Activated CD4-positive, alpha-beta T cell treated with anti-CD3 and anti-CD28 coated beads, Interleukin-2, amount 10 ng/mL, durations not matched to agents 7 days and 5 days (primary cell): ENCODE measurements around the gene PARD3. TPM values are rescaled to one million over a fixed set of nuclear protein-coding genes. Genes with fewer than 3 reads are reported as not detected.
"Not testable (repeated sequence)": the region's sequence is repeated elsewhere in the genome, so short reads cannot be mapped to it uniquely, and the experiment has no call there.

Experiments used
- CTCF ChIA-PET: fragments of 350-600 bp; sonication (Branson Sonifier 250); formaldehyde crosslinking; loops from one replicate; lab custom pipeline; 2021; ENCODE audit warnings: antibody characterized with exemption; lab: Charles Lee
- POLR2A ChIA-PET: fragments of 350-600 bp; sonication (Branson Sonifier 250); formaldehyde crosslinking; loops from one replicate; lab custom pipeline; 2021; ENCODE audit warnings: antibody characterized with exemption; lab: Charles Lee
- DNase-seq: peaks from one replicate; pipeline ENCODE4 v3.0.0-alpha.2; 2020
- H3K27ac Mint-ChIP-seq: one replicate; pipeline ENCODE4 v1.8.0; 2021; ENCODE audit warnings: mild to moderate bottlenecking, moderate library complexity, mixed read lengths
- H3K27me3 Mint-ChIP-seq: one replicate; pipeline ENCODE4 v1.8.0; 2021; ENCODE audit warnings: mixed read lengths
- H3K36me3 Mint-ChIP-seq: one replicate; pipeline ENCODE4 v1.8.0; 2021; ENCODE audit warnings: low read depth, mixed read lengths
- H3K4me1 Mint-ChIP-seq: one replicate; pipeline ENCODE4 v1.8.0; 2021; ENCODE audit warnings: mixed read lengths
- H3K4me3 Mint-ChIP-seq: one replicate; pipeline ENCODE4 v1.8.0; 2021; ENCODE audit warnings: mild to moderate bottlenecking, moderate library complexity, mixed read lengths
- H3K9me3 Mint-ChIP-seq: one replicate; pipeline ENCODE4 v1.8.0; 2021; ENCODE audit warnings: mixed read lengths
- total RNA-seq, 2 experiments: library from RNA; stranded (reverse); gene quantifications; one replicate each; pipeline ENCODE4 v1.2.3, GENCODE V29; 2021

PARD3 gene
- total RNA-seq, 2 experiments from 2014 or later, result 1.0 to 1.2 TPM

- H3K36me3 Mint-ChIP-seq, H3K9me3 Mint-ChIP-seq, DNase-seq, H3K27me3 Mint-ChIP-seq, H3K4me1 Mint-ChIP-seq, POLR2A ChIA-PET, H3K27ac Mint-ChIP-seq, H3K4me3 Mint-ChIP-seq, CTCF ChIA-PET: not testable (repeated sequence)
These were observed 170.3 kb downstream of the PARD3 start for GRCh38 chr10:34644815-34645214.

- ChIA-PET CTCF (no interaction called here), POLR2A (no interaction called here)
- no peak for DNase-seq
- no peaks in the 10 kb centered on the region for H3K4me1 Mint-ChIP-seq
- no peaks in the 10 kb centered on the region for H3K27me3 Mint-ChIP-seq
- H3K36me3 Mint-ChIP-seq, result no peaks in the 10 kb centered on the region
- H3K27ac Mint-ChIP-seq, result no peak overlapping the region
- no peaks in the 10 kb centered on the region for H3K9me3 Mint-ChIP-seq
- H3K4me3 Mint-ChIP-seq, result no peak overlapping the region
These were observed 170.9 kb downstream of the PARD3 start for GRCh38 chr10:34644224-34644623.

GRCh38 chr10:34643620-34644019, 171.5 kb downstream of the PARD3 start:
- Mint-ChIP-seq H3K27ac (no peak overlapping the region), H3K4me1 (no peaks in the 10 kb centered on the region), H3K36me3 (no peaks in the 10 kb centered on the region), H3K9me3 (no peaks in the 10 kb centered on the region), H3K4me3 (no peak overlapping the region), H3K27me3 (no peaks in the 10 kb centered on the region)
- CTCF ChIA-PET, result no interaction called here
- no peak for DNase-seq
- POLR2A ChIA-PET, result no interaction called here

GRCh38 chr10:34641913-34642558, 173.1 kb downstream of the PARD3 start:
- DNase-seq, result no peak
- Mint-ChIP-seq H3K9me3 (no peaks in the 10 kb centered on the region), H3K27me3 (no peaks in the 10 kb centered on the region), H3K36me3 (no peaks in the 10 kb centered on the region), H3K4me1 (peaks cover 4% of the 10 kb centered on the region), H3K4me3 (no peak overlapping the region), H3K27ac (no peak overlapping the region)
- ChIA-PET CTCF (no interaction called here), POLR2A (no interaction called here)

GRCh38 chr10:34641147-34641912, 173.8 kb downstream of the PARD3 start:
- Mint-ChIP-seq H3K27me3 (no peaks in the 10 kb centered on the region), H3K4me1 (peaks cover 4% of the 10 kb centered on the region), H3K27ac (no peak overlapping the region), H3K9me3 (no peaks in the 10 kb centered on the region), H3K4me3 (no peak overlapping the region), H3K36me3 (no peaks in the 10 kb centered on the region)
- ChIA-PET POLR2A (no interaction called here), CTCF (no interaction called here)
- DNase-seq, result no peak

GRCh38 chr10:34638406-34639054, 176.6 kb downstream of the PARD3 start:
- Mint-ChIP-seq H3K9me3 (no peaks in the 10 kb centered on the region), H3K27me3 (no peaks in the 10 kb centered on the region), H3K4me1 (peaks cover 4% of the 10 kb centered on the region), H3K4me3 (no peak overlapping the region), H3K36me3 (no peaks in the 10 kb centered on the region), H3K27ac (no peak overlapping the region)
- ChIA-PET POLR2A (no interaction called here), CTCF (interaction anchor here (0.6 to 1.6 kb wide), 6 partner anchors 9 to 1446 kb away, joined by 3 to 7 read pairs (median 3); no protein-coding TSS in a partner anchor)
- peak; percentile 76 for DNase-seq

- Mint-ChIP-seq H3K27ac (no peak overlapping the region), H3K27me3 (no peaks in the 10 kb centered on the region), H3K9me3 (no peaks in the 10 kb centered on the region), H3K4me1 (peaks cover 4% of the 10 kb centered on the region), H3K36me3 (no peaks in the 10 kb centered on the region), H3K4me3 (no peak overlapping the region)
- ChIA-PET POLR2A (interaction anchor here (0.6 kb wide), 1 partner anchor 521 kb away, joined by 3 read pairs; no protein-coding TSS in a partner anchor), CTCF (interaction anchor here (1.0 to 1.5 kb wide), 2 partner anchors 11 to 1307 kb away, joined by 3 to 7 read pairs; no protein-coding TSS in a partner anchor)
- DNase-seq, result peak; percentile 66
These were observed 177.6 kb downstream of the PARD3 start for GRCh38 chr10:34637418-34637911.

GRCh38 chr10:34635111-34635510, 180.0 kb downstream of the PARD3 start:
- no peaks in the 10 kb centered on the region for H3K9me3 Mint-ChIP-seq
- POLR2A ChIA-PET, result no interaction called here
- DNase-seq, result no peak
- H3K4me3 Mint-ChIP-seq, result no peak overlapping the region
- H3K27ac Mint-ChIP-seq, result no peak overlapping the region
- no peaks in the 10 kb centered on the region for H3K27me3 Mint-ChIP-seq
- CTCF ChIA-PET, result no interaction called here
- H3K4me1 Mint-ChIP-seq, result peaks cover 4% of the 10 kb centered on the region
- H3K36me3 Mint-ChIP-seq, result no peaks in the 10 kb centered on the region

GRCh38 chr10:34633374-34633773, 181.7 kb downstream of the PARD3 start:
- DNase-seq, result no peak
- Mint-ChIP-seq H3K9me3 (no peaks in the 10 kb centered on the region), H3K27me3 (no peaks in the 10 kb centered on the region), H3K27ac (no peak overlapping the region), H3K4me1 (peaks cover 3% of the 10 kb centered on the region), H3K36me3 (no peaks in the 10 kb centered on the region), H3K4me3 (no peak overlapping the region)
- ChIA-PET CTCF (interaction anchor here (1.0 kb wide), 1 partner anchor 21 kb away, joined by 3 read pairs; no protein-coding TSS in a partner anchor), POLR2A (no interaction called here)

- Mint-ChIP-seq H3K4me3 (no peak overlapping the region), H3K9me3 (no peaks in the 10 kb centered on the region), H3K36me3 (no peaks in the 10 kb centered on the region), H3K27ac (no peak overlapping the region), H3K4me1 (no peaks in the 10 kb centered on the region), H3K27me3 (no peaks in the 10 kb centered on the region)
- POLR2A ChIA-PET, result no interaction called here
- CTCF ChIA-PET, result no interaction called here
- no peak for DNase-seq
These were observed 186.0 kb downstream of the PARD3 start for GRCh38 chr10:34629084-34629483.

- Mint-ChIP-seq H3K36me3 (no peaks in the 10 kb centered on the region), H3K9me3 (no peaks in the 10 kb centered on the region), H3K27me3 (no peaks in the 10 kb centered on the region), H3K4me3 (no peak overlapping the region), H3K27ac (no peak overlapping the region), H3K4me1 (no peaks in the 10 kb centered on the region)
- ChIA-PET CTCF (no interaction called here), POLR2A (no interaction called here)
- DNase-seq, result no peak
These were observed 186.8 kb downstream of the PARD3 start for GRCh38 chr10:34628174-34628796.

GRCh38 chr10:34627741-34628140, 187.4 kb downstream of the PARD3 start:
- H3K36me3 Mint-ChIP-seq, result no peaks in the 10 kb centered on the region
- no peak for DNase-seq
- ChIA-PET CTCF (no interaction called here), POLR2A (no interaction called here)
- H3K4me1 Mint-ChIP-seq, result no peaks in the 10 kb centered on the region
- H3K27me3 Mint-ChIP-seq, result no peaks in the 10 kb centered on the region
- H3K27ac Mint-ChIP-seq, result no peak overlapping the region
- H3K4me3 Mint-ChIP-seq, result no peak overlapping the region
- no peaks in the 10 kb centered on the region for H3K9me3 Mint-ChIP-seq
